A204.1 (cell line): ENCODE results near the gene MFN1.
A peak's percentile ranks its signal among the peaks of the same experiment; 100 is the strongest.

Experiments
- FAIRE-seq: peaks from 2 replicates; lab custom pipeline; 2012; peaks lifted over from hg19 to GRCh38; lab: Jason Lieb, UNC

MFN1 gene

GRCh38 chr3:179348325-179349013, 960 bp downstream of the MFN1 start:
- no peak for FAIRE-seq

GRCh38 chr3:179355996-179356395, 8.5 kb downstream of the MFN1 start:
- no peak for FAIRE-seq

DNA sequence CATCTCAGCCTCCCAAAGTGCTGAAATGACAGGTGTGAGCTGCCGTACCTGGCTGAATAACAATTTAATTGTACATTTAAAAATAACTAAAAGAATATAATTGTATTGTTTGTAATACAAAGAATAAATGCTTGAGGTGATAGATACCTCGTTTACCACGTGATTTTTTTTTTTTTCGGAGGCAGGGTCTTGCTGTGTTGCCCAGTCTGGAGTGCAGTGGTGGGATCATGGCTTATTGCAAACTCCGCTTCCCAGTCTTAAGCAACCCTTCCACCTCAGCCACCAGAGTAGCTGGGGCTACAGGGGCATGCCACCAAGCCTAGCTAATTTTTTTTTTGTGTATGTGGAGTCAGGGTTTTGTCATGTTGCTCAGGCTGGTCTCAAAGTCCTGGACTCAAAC, 15.8 kb downstream of the MFN1 start:
- no peak for FAIRE-seq

DNA sequence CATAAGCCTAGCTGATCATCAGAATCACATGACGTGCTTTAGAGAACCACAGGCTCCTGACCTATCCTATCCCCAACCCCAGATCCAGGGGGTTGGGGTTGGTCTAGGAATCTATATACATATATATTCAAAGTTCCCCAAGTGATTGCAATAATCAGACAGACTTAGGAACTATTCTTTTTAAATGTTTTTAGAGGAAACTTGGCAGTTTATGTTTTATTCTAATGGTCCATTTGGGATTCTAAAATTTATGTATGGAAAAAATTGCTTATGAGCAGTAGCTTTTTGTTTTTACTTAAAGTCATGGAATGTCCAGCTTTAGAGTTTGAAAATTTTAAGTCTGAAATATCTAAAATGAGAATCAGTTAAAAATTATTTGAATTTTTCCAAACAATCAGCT, 22.1 kb downstream of the MFN1 start:
- FAIRE-seq, result no peak

DNA sequence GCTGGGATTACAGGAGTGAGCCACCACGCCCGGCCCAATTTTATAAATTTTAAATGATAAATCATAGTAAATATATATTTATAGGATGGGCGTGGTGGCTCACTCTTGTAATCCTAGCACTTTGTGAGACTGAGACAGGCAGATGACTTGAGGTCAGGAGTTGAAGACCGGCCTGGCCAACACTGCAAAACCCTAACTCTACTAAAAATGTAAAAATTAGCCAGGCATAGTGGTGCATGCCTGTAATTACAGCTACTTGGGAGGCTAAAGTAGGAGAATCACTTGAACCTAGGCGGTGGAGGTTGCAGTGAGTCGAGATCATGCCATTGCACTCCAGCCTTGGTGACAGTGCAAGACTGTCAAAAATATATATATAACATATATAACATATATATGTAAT, 26.4 kb downstream of the MFN1 start:
- FAIRE-seq, result no peak

- no peak for FAIRE-seq
These were observed 27.8 kb downstream of the MFN1 start for GRCh38 chr3:179375091-179375999.

DNA sequence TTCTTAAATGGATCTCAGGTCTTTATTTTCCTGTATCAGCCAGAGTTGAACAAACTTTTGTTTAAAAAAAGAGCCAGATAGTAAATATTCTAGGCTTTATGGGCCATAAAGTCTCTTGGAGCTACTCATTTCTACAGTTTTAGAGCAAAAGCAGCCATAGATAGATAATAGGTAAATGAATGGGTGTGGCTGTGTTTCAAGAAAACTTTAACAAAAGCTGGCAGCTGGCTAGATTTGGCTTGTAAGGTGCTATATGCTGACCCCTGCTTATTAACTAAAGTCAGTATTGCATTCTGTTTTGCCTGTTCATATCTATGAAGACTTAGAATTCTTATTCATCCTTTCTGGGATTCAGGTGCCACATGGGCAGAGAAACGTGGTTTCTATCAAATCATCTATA, 29.0 kb downstream of the MFN1 start:
- FAIRE-seq, result no peak

DNA sequence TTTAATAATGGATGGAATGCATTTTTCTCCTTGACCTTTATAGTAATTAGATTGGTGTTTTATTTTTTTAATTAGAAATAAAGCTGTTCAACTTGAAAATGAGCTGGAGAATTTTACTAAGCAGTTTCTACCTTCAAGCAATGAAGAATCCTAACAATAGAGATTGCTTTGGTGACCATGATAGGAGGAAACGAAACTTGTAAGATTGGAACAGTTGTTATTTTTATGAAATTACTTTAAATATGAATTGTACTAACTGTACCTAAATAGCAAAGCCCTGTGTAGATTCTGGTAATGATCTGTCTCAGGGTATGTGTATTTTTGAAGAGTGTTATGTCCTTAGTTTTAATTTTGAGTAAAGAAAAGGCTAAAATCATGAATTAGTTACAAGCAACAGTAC, 44.4 kb downstream of the MFN1 start:
- FAIRE-seq, result no peak

DNA sequence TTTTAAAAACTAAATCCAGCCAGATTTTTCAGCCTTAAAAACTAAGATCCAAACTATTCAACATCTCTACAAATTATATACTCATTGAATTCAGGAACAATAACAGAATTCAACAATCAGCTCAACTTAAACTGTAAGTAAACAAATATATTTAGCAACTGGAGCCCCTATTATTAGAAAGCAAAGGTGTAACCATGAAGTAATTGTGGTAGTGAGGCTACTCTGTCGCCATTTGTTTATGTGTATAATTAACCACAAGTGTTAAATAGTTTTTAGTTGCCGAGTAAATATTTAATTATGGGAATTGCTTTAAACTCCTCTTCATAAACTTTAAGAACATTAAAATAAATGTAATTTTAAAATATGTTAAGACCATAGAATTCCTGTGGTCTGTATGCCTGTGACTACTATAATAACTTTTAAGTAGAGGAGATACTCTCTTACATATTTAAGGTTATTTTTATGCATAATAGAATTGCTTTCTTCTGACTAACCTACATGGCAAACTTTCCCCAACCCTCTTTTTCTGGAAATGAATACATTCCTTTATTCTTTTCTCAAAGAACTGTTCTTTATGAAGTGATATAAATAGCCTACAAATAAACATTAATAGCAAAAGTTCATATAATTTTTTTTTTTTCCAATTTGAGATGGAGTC, 51.2 kb downstream of the MFN1 start:
- peak; percentile 49 for FAIRE-seq

- peak; percentile 25 for FAIRE-seq
These were observed 54.1 kb downstream of the MFN1 start for GRCh38 chr3:179401561-179401960.

GRCh38 chr3:179402963-179403362, 55.5 kb downstream of the MFN1 start:
- no peak for FAIRE-seq

DNA sequence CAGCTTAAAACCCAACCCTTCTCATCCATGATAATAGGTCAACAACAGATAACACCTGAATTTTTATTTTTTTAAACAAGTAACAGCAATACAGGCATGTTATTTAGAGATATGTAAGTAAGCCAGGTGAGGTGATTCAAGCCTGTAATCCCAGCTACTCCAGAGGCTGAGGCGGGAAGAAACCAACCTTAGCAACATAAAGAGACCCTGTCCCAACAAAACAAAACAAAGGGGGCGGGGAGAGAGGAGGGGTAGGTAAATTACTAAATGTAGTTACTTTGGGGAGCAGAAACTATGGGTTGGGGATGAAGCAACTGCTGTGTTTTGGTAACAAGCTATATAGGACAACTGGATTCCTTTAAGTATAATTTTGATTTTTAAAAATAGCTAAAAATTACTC, 56.8 kb downstream of the MFN1 start:
- FAIRE-seq, result no peak

DNA sequence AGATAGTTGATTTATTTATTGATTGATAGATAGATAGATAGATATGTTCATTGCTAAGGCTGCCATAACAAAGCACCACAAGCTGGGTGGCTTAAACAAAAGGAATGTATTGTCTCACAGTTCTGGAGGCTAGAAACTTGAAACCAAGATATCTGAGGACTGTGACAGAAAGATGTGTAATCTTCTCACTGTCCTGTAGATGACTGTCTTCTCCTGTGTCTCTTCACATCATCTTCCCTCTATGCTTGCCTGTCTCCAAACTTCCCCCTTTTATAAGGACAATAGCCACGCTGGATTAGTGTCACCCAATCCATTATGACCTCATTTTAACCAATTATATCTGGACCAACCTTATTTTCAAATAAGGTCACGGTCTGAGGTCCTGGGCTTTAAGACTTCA, 62.8 kb downstream of the MFN1 start:
- no peak for FAIRE-seq

- FAIRE-seq, result no peak
These were observed 63.5 kb downstream of the MFN1 start for GRCh38 chr3:179410999-179411398.

DNA sequence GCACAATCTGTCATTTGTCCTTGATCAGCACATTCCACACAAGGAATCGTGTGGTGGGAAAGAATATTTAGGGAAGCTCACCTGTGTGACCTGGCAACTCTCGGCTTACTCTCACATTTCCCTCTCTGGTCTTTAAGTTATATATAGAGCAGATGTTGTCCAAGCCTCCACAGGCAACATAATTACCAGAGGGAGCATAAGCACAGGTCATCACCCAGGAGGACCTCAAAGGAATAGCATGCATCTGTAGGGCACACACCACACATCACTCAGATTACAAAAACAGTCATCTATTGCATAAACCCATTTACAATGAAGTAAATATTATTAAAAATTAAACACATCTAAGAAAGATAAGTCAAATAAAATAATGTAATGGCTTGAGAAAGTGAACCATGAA, 67.3 kb downstream of the MFN1 start:
- no peak for FAIRE-seq

DNA sequence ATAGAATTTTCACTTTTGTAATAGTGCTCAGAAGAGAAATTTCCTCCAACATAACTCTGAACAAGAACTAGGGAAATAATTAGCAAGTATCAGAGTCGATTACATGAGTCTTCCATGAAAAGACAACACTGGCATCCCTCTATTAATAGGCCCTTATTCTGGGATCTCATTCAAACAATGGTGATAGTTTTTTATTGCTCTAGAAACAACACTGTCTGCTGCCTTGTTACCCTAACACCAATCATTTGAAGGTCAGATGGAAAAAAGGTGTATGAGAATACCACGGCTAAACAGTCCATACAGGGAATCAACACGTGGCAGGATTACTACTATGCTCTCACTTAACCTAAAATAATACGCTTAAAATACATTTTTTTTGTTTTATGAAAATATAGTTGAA, 67.9 kb downstream of the MFN1 start:
- no peak for FAIRE-seq

GRCh38 chr3:179416681-179417080, 69.2 kb downstream of the MFN1 start:
- FAIRE-seq, result peak; percentile 49

- FAIRE-seq, result no peak
These were observed 71.1 kb downstream of the MFN1 start for GRCh38 chr3:179418610-179419009.

DNA sequence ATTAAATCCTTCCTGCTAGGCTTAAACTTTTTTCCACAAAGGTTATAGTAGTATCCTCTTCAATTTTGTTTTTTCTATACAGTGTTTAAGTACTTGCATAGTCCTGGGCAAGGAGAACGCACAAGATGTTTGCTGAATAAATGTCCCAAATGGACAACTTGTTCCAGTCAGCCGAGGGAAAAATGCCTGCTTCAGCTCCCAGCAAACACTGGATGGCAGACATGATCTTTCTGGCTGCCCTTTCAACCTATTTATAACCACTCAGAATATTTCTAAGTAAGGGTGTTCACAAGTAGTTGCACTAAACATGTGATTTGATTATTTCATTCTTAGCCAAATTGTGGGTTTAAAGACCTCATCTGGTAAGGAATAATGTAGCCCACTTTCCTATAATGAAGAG, 74.0 kb downstream of the MFN1 start:
- peak; percentile 60 for FAIRE-seq

DNA sequence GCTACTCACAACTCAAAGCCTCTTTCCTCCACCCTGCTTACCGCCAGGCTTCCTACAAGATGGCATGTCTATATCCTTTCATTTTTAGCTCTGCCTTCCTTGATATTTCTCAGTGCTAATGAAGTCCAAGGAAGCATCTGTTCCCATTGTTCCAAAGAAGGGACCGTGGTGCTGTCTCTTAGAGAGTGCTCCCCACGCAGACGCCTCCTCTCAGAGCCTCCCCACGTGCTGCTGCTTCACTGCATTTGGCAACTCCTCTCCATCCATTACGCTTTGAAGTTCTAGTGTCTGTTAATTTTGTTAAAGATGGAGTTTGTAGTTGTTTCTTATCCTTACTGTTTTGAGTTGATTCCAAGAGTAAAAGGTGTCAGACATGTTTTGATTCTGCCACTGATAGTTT, 77.6 kb downstream of the MFN1 start:
- FAIRE-seq, result no peak

DNA sequence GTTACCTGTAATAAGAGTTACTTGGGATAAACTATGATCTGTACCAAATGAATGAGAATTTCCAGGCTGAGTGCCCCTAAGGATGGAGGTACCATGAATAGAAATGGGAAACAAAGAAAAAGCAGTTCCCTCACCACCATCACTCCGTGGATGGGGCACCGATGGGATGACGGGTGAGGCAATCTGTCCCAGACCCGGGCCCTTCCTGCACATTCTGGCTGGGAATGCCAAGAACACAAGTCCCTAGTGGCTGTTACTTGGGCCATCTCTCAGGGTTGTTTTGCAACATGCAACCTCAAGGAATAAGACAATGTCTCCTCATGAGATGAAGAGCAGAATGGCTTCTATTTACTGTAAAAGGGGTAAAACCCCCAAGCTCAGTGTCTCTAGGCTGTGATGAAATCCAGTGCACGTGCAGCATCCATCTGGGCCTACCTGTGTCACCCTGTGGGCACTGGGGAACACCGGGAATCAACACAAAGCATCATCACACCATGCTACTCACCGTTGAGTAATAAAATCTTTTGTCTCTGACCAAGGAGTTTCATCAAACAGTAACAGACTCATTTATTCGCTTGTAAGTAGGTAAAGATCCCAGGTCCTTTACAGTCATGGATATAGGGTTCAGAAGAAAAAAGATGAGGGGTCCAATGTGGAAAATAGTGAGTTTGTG, 81.5 kb downstream of the MFN1 start:
- FAIRE-seq, result no peak

DNA sequence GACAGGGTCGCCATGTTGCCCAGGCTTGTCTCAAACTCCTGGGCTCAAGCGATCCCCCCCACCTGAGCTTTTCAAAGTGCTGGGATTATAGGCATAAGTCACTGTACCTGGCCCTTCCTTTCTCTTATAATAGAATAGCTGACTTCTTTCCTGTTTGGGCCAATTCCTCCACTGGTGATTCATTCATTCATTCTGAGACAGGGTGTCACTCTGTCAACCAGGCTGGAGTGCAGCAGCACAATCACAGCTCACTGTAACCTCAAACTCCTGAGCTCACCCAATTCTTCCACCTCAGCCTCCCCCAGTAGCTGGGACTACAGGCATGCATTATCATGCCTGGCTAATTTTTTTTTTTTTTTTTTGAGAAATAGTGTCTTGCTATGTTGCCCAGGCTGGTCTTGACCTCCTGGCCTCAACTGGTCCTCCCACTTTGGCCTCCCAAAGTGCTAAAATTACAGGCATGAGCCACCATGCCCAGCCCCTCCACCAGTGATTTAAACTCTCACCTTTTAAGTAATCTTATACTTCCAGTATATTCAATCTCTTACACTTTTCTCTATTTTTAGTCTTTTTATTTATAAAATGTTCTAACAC, 82.9 kb downstream of the MFN1 start:
- FAIRE-seq, result no peak
